Measurements from ENCODE around the gene GCLC. TPM values are rescaled to one million over a fixed set of nuclear protein-coding genes. Genes with fewer than 3 reads are reported as not detected.

GCLC gene
- 36.6 TPM for polyA plus RNA-seq (2013)

DNA sequence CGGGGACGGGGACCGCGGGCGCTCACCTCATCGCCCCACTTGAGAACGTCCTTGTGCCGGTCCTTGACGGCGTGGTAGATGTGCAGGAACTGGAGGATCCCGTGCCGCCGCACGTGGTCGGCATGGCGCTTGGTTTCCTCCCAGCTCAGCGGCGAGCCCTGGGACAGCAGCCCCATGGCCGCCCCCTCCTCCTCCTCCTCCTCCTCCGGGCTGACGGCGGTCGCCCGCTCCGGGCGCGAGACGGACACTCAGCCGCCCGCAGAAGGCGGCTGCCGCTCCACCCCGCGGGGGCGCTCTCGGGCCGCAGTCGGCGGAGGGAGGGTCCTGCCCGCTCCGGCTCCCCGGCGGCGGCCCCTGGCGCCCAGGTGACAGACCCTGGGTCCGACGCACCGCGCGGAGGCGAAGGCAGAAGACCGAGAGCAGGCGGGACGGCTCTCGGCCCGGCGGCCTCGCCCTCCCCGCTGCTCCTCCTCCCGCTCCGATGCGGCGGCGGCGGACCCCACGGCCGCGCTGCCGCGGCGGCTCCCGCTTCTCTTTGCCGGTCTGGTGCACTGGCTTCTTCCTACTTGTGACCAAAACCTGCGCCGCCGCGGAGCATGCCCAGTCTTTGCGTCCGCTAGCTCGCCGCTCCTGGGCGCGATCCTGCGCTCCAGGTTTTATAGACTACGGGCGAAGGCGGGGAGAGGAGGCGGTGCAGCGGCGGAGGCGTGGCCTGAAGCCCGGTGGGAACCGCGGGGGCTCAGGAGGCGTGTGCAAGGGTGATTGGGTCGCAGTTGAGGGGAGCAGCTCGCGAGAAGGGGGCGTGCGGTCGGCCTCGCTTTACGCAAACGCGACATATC lies at the start of gene GCLC:
TSS of gene GCLC (minus strand) at position 632 of the 839 bp plus-strand sequence. CDS start at position 176, 456 bp downstream.
- POLR2A ChIA-PET: interaction anchor here (0.9 kb wide), 1 partner anchor 107 kb away, joined by 4 read pairs; no protein-coding TSS in a partner anchor

DNA sequence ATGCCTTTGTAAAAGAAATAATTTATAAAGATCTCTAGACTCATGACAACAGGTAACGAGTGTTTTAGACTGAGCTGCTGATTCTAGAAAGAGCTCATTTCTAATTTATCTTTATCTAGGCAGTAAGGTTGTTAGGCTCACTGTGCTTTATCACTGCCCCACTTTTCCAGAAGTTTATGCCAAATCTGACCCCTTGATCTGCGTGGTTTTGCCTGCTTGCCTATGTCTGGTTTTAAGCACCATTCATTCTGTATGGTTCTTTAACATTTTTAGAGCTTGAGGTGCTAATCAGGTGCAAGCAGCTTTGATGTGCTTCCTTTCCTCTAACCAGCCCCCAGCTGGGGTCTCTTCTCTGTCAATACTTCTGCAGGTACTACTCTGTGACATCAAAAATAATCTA lies 49.7 kb upstream of the GCLC start:
- no peaks in the 10 kb centered on the region for H3K36me3 ChIP-seq (ENCODE audit: control insufficient read depth in 4 of 4, insufficient read depth in 4 of 4, low read length in 3 of 4)
- CTCF ChIA-PET: interaction anchor here (1.1 kb wide), 1 partner anchor 15 kb away, joined by 4 read pairs; no protein-coding TSS in a partner anchor
- peak in 2 of 3 donors; percentile 16 to 40 for DNase-seq
- POLR2A ChIA-PET: interaction anchor here (0.6 to 0.7 kb wide), 2 partner anchors 17 to 909 kb away, joined by 3 to 4 read pairs; no protein-coding TSS in a partner anchor
- H3K27ac ChIP-seq (ENCODE audit: insufficient read depth in 1 of 2, low read depth in 1 of 2, low read length in 2 of 2, poor library complexity in 1 of 2, severe bottlenecking in 2 of 2): no peak overlapping the region
- no peaks in the 10 kb centered on the region for H3K27me3 ChIP-seq (replicated peaks in 2 of 5; ENCODE audit: control insufficient read depth in 4 of 5, insufficient read depth in 5 of 5, low read length in 4 of 5)
- no peaks in the 10 kb centered on the region for H3K9me3 ChIP-seq (ENCODE audit: control extremely low read depth in 1 of 5, control insufficient read depth in 4 of 5, insufficient read depth in 2 of 5, low read depth in 1 of 5, low read length in 4 of 5)
- no peak overlapping the region for H3K4me3 ChIP-seq (ENCODE audit: control insufficient read depth in 1 of 7, extremely low read depth in 1 of 7, insufficient read depth in 4 of 7, low read depth in 2 of 7, low read length in 6 of 7)
- H3K4me1 ChIP-seq (ENCODE audit: control extremely low read depth in 1 of 4, control insufficient read depth in 4 of 4, insufficient read depth in 4 of 4, low read length in 3 of 4): peaks cover 3 to 27% (median 12%) of the 10 kb centered on the region in 4 experiments
- WGBS (ENCODE audit: insufficient coverage): 80% methylated on average over 1 of the region's 2 CpGs

More for the DNA sequence above, at the start of gene GCLC:
- H3K27me3 ChIP-seq (replicated peaks in 2 of 5; ENCODE audit: control insufficient read depth in 4 of 5, insufficient read depth in 5 of 5, low read length in 4 of 5): no peaks in the 10 kb centered on the region
- no peaks in the 10 kb centered on the region for H3K9me3 ChIP-seq (ENCODE audit: control extremely low read depth in 1 of 5, control insufficient read depth in 4 of 5, insufficient read depth in 2 of 5, low read depth in 1 of 5, low read length in 4 of 5)
- H3K27ac ChIP-seq (ENCODE audit: insufficient read depth in 1 of 2, low read depth in 1 of 2, low read length in 2 of 2, poor library complexity in 1 of 2, severe bottlenecking in 2 of 2): peak within 1 kb of the TSS; percentile 73 to 86
- peak within 1 kb of the TSS; percentile 74 to 91 (median 84) for H3K4me3 ChIP-seq (ENCODE audit: control insufficient read depth in 1 of 7, extremely low read depth in 1 of 7, insufficient read depth in 4 of 7, low read depth in 2 of 7, low read length in 6 of 7)
- WGBS (ENCODE audit: insufficient coverage): 0% methylated on average over 71 of the region's 105 CpGs
- CTCF ChIA-PET: interaction anchor here (0.8 to 1.7 kb wide), 7 partner anchors 12 to 117 kb away, joined by 3 to 13 read pairs (median 4); no protein-coding TSS in a partner anchor
- DNase-seq: peak; percentile 97 to 99 (median 98)
- peaks cover 3 to 47% (median 27%) of the 10 kb centered on the region in 4 experiments for H3K4me1 ChIP-seq (ENCODE audit: control extremely low read depth in 1 of 4, control insufficient read depth in 4 of 4, insufficient read depth in 4 of 4, low read length in 3 of 4)
- H3K36me3 ChIP-seq (ENCODE audit: control insufficient read depth in 4 of 4, insufficient read depth in 4 of 4, low read length in 3 of 4): peaks cover 0 to 5% (median 0%) of the 10 kb centered on the region in 4 experiments

DNA sequence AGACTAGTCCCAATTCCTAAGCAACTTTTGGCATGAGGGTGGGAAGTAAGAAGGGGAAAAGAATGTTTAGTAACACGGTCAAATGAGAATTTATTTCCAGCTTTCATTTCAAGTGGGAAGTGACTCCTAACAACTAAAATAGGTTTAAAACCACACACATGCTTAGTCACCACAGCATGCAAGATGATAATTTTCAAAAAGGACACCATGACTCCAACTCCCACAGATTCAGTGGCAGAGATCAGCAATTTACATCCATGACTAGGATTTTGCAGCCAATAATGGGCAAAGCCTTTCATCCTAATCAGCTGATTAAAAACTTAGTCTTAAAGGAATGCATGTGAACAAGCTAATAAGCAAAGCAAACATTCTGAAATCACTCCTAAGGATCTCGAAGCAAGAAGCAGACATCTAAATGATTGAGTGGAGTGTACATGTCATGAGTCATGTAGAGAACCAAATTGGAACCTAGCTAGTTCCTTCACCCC lies 48.1 kb upstream of the GCLC start:
- H3K36me3 ChIP-seq (ENCODE audit: control insufficient read depth in 4 of 4, insufficient read depth in 4 of 4, low read length in 3 of 4): no peaks in the 10 kb centered on the region
- H3K27ac ChIP-seq (ENCODE audit: insufficient read depth in 1 of 2, low read depth in 1 of 2, low read length in 2 of 2, poor library complexity in 1 of 2, severe bottlenecking in 2 of 2): peak overlapping the region in 1 of 2 experiments; percentile 47
- CTCF ChIA-PET: interaction anchor here (1.4 to 1.5 kb wide), 2 partner anchors 9 to 57 kb away, joined by 3 read pairs; no protein-coding TSS in a partner anchor
- peak overlapping the region in 2 of 7 experiments; percentile 4 to 34 for H3K4me3 ChIP-seq (ENCODE audit: control insufficient read depth in 1 of 7, extremely low read depth in 1 of 7, insufficient read depth in 4 of 7, low read depth in 2 of 7, low read length in 6 of 7)
- no CpG with 5 or more reads among the region's 2 CpGs for WGBS (ENCODE audit: insufficient coverage)
- H3K27me3 ChIP-seq (replicated peaks in 2 of 5; ENCODE audit: control insufficient read depth in 4 of 5, insufficient read depth in 5 of 5, low read length in 4 of 5): no peaks in the 10 kb centered on the region
- POLR2A ChIA-PET: interaction anchor here (0.7 kb wide), 1 partner anchor 55 kb away, joined by 3 read pairs; no protein-coding TSS in a partner anchor
- no peaks in the 10 kb centered on the region for H3K9me3 ChIP-seq (ENCODE audit: control extremely low read depth in 1 of 5, control insufficient read depth in 4 of 5, insufficient read depth in 2 of 5, low read depth in 1 of 5, low read length in 4 of 5)
- peaks cover 3 to 27% (median 12%) of the 10 kb centered on the region in 4 experiments for H3K4me1 ChIP-seq (ENCODE audit: control extremely low read depth in 1 of 4, control insufficient read depth in 4 of 4, insufficient read depth in 4 of 4, low read length in 3 of 4)
- DNase-seq: peak; percentile 38 to 84 (median 74)

DNA sequence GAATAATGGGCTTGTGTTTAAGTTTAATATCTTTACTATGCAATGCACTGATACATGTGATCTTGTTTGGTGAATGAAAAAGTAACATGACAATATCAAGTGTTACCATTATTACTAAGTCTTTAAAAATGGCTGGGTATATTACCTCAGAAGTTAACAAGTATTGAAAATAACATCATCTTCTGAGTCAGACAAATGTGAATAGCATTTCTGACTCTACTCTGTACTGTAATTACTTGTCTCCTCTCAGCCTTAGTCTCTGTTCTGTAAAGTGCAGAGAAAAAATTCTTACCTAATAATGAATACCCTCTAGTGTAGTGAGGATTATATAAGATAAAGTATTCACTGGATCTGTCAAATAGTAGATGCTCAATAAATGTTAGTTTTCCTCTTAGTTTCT lies 47.0 kb upstream of the GCLC start:
- CTCF ChIA-PET: interaction anchor here (1.4 kb wide), 1 partner anchor 56 kb away, joined by 3 read pairs; no protein-coding TSS in a partner anchor
- no peak for DNase-seq
- H3K4me3 ChIP-seq (ENCODE audit: control insufficient read depth in 1 of 7, extremely low read depth in 1 of 7, insufficient read depth in 4 of 7, low read depth in 2 of 7, low read length in 6 of 7): no peak overlapping the region
- POLR2A ChIA-PET: no interaction called here
- no peaks in the 10 kb centered on the region for H3K9me3 ChIP-seq (ENCODE audit: control extremely low read depth in 1 of 5, control insufficient read depth in 4 of 5, insufficient read depth in 2 of 5, low read depth in 1 of 5, low read length in 4 of 5)
- no peaks in the 10 kb centered on the region for H3K36me3 ChIP-seq (ENCODE audit: control insufficient read depth in 4 of 4, insufficient read depth in 4 of 4, low read length in 3 of 4)
- peaks cover 3 to 27% (median 12%) of the 10 kb centered on the region in 4 experiments for H3K4me1 ChIP-seq (ENCODE audit: control extremely low read depth in 1 of 4, control insufficient read depth in 4 of 4, insufficient read depth in 4 of 4, low read length in 3 of 4)
- no peak overlapping the region for H3K27ac ChIP-seq (ENCODE audit: insufficient read depth in 1 of 2, low read depth in 1 of 2, low read length in 2 of 2, poor library complexity in 1 of 2, severe bottlenecking in 2 of 2)
- H3K27me3 ChIP-seq (replicated peaks in 2 of 5; ENCODE audit: control insufficient read depth in 4 of 5, insufficient read depth in 5 of 5, low read length in 4 of 5): no peaks in the 10 kb centered on the region

DNA sequence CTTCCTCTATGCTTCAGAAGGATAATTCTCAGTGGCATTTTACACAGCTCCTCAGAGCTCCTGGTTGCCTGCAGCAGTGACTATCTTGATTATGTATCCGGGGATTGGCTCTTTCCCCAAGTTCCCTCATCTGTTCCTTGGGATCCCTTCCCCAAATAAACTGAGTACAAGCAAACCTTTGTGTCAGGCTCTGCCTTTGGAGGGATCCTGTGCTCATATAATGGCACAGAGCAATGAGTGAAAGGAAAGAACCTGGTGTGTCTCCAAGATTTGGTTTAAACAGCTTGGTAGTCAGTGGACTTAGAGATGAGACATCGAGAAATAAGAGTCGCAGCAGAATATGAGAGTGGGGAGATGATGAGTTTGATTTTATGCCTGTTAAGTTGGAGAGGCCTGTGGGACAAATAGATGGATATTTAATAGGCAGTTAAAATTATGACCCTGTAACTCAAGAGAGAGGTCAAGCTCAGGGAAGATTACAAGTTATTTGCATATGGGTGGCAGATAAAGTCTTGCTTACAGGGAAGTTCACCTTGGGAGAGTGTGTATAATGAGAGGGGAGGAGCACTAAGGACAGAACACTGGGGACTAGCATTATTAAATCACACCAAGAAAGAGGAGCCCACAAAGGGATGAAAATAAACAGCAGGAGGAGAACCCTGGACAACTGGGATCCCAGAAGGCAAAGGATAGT lies 44.1 kb upstream of the GCLC start:
- H3K27ac ChIP-seq (ENCODE audit: insufficient read depth in 1 of 2, low read depth in 1 of 2, low read length in 2 of 2, poor library complexity in 1 of 2, severe bottlenecking in 2 of 2): no peak overlapping the region
- no peaks in the 10 kb centered on the region for H3K9me3 ChIP-seq (ENCODE audit: control extremely low read depth in 1 of 5, control insufficient read depth in 4 of 5, insufficient read depth in 2 of 5, low read depth in 1 of 5, low read length in 4 of 5)
- WGBS (ENCODE audit: insufficient coverage): 100% methylated on average over 3 of the region's 3 CpGs
- no peaks in the 10 kb centered on the region for H3K27me3 ChIP-seq (replicated peaks in 2 of 5; ENCODE audit: control insufficient read depth in 4 of 5, insufficient read depth in 5 of 5, low read length in 4 of 5)
- DNase-seq: no peak
- CTCF ChIA-PET: no interaction called here
- peaks cover 3 to 23% (median 12%) of the 10 kb centered on the region in 4 experiments for H3K4me1 ChIP-seq (ENCODE audit: control extremely low read depth in 1 of 4, control insufficient read depth in 4 of 4, insufficient read depth in 4 of 4, low read length in 3 of 4)
- H3K4me3 ChIP-seq (ENCODE audit: control insufficient read depth in 1 of 7, extremely low read depth in 1 of 7, insufficient read depth in 4 of 7, low read depth in 2 of 7, low read length in 6 of 7): no peak overlapping the region
- H3K36me3 ChIP-seq (ENCODE audit: control insufficient read depth in 4 of 4, insufficient read depth in 4 of 4, low read length in 3 of 4): no peaks in the 10 kb centered on the region
- POLR2A ChIA-PET: no interaction called here

DNA sequence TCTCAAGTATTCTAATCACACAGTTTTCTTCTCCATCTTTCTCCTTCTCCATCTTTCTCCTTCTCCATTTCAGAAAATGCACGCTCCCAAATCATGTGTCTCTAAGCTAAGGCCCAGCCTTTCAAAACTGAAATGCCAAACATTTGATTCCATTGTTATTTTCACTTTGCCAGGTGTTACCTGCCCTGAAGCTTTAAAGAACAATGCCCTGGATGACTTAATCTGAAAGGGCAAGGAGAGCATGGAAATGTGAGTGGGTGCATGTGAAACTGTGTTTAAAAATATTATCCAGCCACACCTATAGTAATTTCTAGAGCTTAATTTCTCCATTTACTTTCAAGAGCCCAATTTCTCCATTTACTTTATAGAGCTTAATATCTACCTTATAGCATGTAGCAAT lies 42.4 kb upstream of the GCLC start:
- H3K27ac ChIP-seq (ENCODE audit: insufficient read depth in 1 of 2, low read depth in 1 of 2, low read length in 2 of 2, poor library complexity in 1 of 2, severe bottlenecking in 2 of 2): no peak overlapping the region
- H3K9me3 ChIP-seq (ENCODE audit: control extremely low read depth in 1 of 5, control insufficient read depth in 4 of 5, insufficient read depth in 2 of 5, low read depth in 1 of 5, low read length in 4 of 5): no peaks in the 10 kb centered on the region
- H3K36me3 ChIP-seq (ENCODE audit: control insufficient read depth in 4 of 4, insufficient read depth in 4 of 4, low read length in 3 of 4): no peaks in the 10 kb centered on the region
- no peak overlapping the region for H3K4me3 ChIP-seq (ENCODE audit: control insufficient read depth in 1 of 7, extremely low read depth in 1 of 7, insufficient read depth in 4 of 7, low read depth in 2 of 7, low read length in 6 of 7)
- CTCF ChIA-PET: no interaction called here
- DNase-seq: no peak
- H3K4me1 ChIP-seq (ENCODE audit: control extremely low read depth in 1 of 4, control insufficient read depth in 4 of 4, insufficient read depth in 4 of 4, low read length in 3 of 4): peaks cover 0 to 14% (median under 1%) of the 10 kb centered on the region in 4 experiments
- no CpG with 5 or more reads among the region's 1 CpG for WGBS (ENCODE audit: insufficient coverage)
- POLR2A ChIA-PET: no interaction called here
- no peaks in the 10 kb centered on the region for H3K27me3 ChIP-seq (replicated peaks in 2 of 5; ENCODE audit: control insufficient read depth in 4 of 5, insufficient read depth in 5 of 5, low read length in 4 of 5)

Data from common myeloid progenitor, CD34-positive (primary cell).